ENCODE measurements around the gene GPR45. TPM values are rescaled to one million over a fixed set of nuclear protein-coding genes. Genes with fewer than 3 reads are reported as not detected.

Gene GPR45
- total RNA-seq, 1 donor: not detected

- Histone ChIP-seq H3K27ac (ENCODE audit: low read depth, low read length) (no peak overlapping the region), H2AFZ (ENCODE audit: low read length) (no peak overlapping the region)
- TF ChIP-seq CTCF (IDR thresholded peaks at IDR 0.05; ENCODE audit: extremely low read depth, low read depth, low read length): no peak
These were observed 897 bp downstream of the GPR45 start for GRCh38 chr2:105242286-105242993.

GRCh38 chr2:105243961-105244360 lies 2.4 kb downstream of the GPR45 start:
- no peak for DNase-seq (ENCODE audit: insufficient read length, low spot score, missing footprints)
- Histone ChIP-seq H3K36me3 (ENCODE audit: insufficient read depth, low read length) (no peaks in the 10 kb centered on the region), H3K4me1 (ENCODE audit: insufficient read depth, low read length) (peaks cover 8% of the 10 kb centered on the region), H4K20me1 (ENCODE audit: insufficient read depth, low read length) (no peaks in the 10 kb centered on the region), H3K27ac (ENCODE audit: low read depth, low read length) (no peak overlapping the region), H3K9me3 (ENCODE audit: low read depth, low read length) (no peaks in the 10 kb centered on the region), H3K4me2 (ENCODE audit: insufficient read depth, low read length) (no peak overlapping the region), H2AFZ (ENCODE audit: low read length) (no peak overlapping the region), H3K79me2 (ENCODE audit: insufficient read depth, low read length) (no peaks in the 10 kb centered on the region), H3K27me3 (ENCODE audit: insufficient read depth, low read length) (peaks cover 4% of the 10 kb centered on the region), H3K4me3 (ENCODE audit: insufficient read depth, low read length) (no peak overlapping the region)
- no peak for TF ChIP-seq CTCF (IDR thresholded peaks at IDR 0.05; ENCODE audit: extremely low read depth, low read depth, low read length)

More at GRCh38 chr2:105242286-105242993, 897 bp downstream of the GPR45 start:
- Histone ChIP-seq H3K36me3 (ENCODE audit: insufficient read depth, low read length) (no peaks in the 10 kb centered on the region), H3K79me2 (ENCODE audit: insufficient read depth, low read length) (no peaks in the 10 kb centered on the region), H3K27me3 (ENCODE audit: insufficient read depth, low read length) (no peaks in the 10 kb centered on the region), H4K20me1 (ENCODE audit: insufficient read depth, low read length) (no peaks in the 10 kb centered on the region), H3K4me1 (ENCODE audit: insufficient read depth, low read length) (peaks cover 8% of the 10 kb centered on the region), H3K9me3 (ENCODE audit: low read depth, low read length) (no peaks in the 10 kb centered on the region), H3K4me2 (ENCODE audit: insufficient read depth, low read length) (no peak overlapping the region), H3K4me3 (ENCODE audit: insufficient read depth, low read length) (no peak overlapping the region)
- DNase-seq (ENCODE audit: insufficient read length, low spot score, missing footprints): no peak

- H3K79me2 ChIP-seq (ENCODE audit: insufficient read depth, low read length): no peaks in the 10 kb centered on the region
- peaks cover 8% of the 10 kb centered on the region for H3K4me1 ChIP-seq (ENCODE audit: insufficient read depth, low read length)
- no peak for DNase-seq (ENCODE audit: insufficient read length, low spot score, missing footprints)
- no peak overlapping the region for H2AFZ ChIP-seq (ENCODE audit: low read length)
- H3K36me3 ChIP-seq (ENCODE audit: insufficient read depth, low read length): no peaks in the 10 kb centered on the region
- TF ChIP-seq CTCF (IDR thresholded peaks at IDR 0.05; ENCODE audit: extremely low read depth, low read depth, low read length): no peak
- no peak overlapping the region for H3K4me3 ChIP-seq (ENCODE audit: insufficient read depth, low read length)
- no peak overlapping the region for H3K4me2 ChIP-seq (ENCODE audit: insufficient read depth, low read length)
- no peaks in the 10 kb centered on the region for H3K9me3 ChIP-seq (ENCODE audit: low read depth, low read length)
- H3K27ac ChIP-seq (ENCODE audit: low read depth, low read length): no peak overlapping the region
- peaks cover 8% of the 10 kb centered on the region for H3K27me3 ChIP-seq (ENCODE audit: insufficient read depth, low read length)
- no peaks in the 10 kb centered on the region for H4K20me1 ChIP-seq (ENCODE audit: insufficient read depth, low read length)
These were observed 2.9 kb downstream of the GPR45 start for GRCh38 chr2:105244451-105244850.

GRCh38 chr2:105248316-105249070 lies 7.0 kb downstream of the GPR45 start:
- Histone ChIP-seq H3K36me3 (ENCODE audit: insufficient read depth, low read length) (no peaks in the 10 kb centered on the region), H3K4me2 (ENCODE audit: insufficient read depth, low read length) (no peak overlapping the region), H3K4me1 (ENCODE audit: insufficient read depth, low read length) (no peaks in the 10 kb centered on the region), H3K9me3 (ENCODE audit: low read depth, low read length) (no peaks in the 10 kb centered on the region), H4K20me1 (ENCODE audit: insufficient read depth, low read length) (no peaks in the 10 kb centered on the region), H3K27ac (ENCODE audit: low read depth, low read length) (no peak overlapping the region), H3K4me3 (ENCODE audit: insufficient read depth, low read length) (no peak overlapping the region), H3K79me2 (ENCODE audit: insufficient read depth, low read length) (no peaks in the 10 kb centered on the region), H3K27me3 (ENCODE audit: insufficient read depth, low read length) (peaks cover 9% of the 10 kb centered on the region), H2AFZ (ENCODE audit: low read length) (no peak overlapping the region)
- no peak for DNase-seq (ENCODE audit: insufficient read length, low spot score, missing footprints)
- no peak for TF ChIP-seq CTCF (IDR thresholded peaks at IDR 0.05; ENCODE audit: extremely low read depth, low read depth, low read length)
